ENCODE results near the gene JAKMIP1.

JAKMIP1 gene

DNA sequence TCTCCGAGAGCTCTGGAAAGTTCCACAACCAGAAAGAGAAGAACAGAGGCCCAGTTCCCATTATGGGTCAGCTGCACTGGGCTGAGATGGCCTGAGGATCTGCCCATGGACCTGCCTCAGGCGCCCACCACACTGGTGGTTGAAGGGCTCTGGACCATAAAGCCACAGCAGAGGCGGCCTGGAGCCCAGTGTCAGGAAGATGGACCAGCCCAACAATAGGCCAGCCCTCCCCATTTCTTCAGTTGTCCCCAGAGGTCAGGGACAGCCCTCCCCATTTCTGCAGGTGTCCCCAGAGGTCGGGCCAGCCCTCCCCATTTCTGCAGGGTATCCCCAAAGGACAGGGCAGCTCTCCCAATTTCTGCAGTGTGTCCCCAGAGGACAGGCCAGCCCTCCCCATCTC is 144.9 kb downstream of the JAKMIP1 start:
- DNase-seq, result no peak

DNA sequence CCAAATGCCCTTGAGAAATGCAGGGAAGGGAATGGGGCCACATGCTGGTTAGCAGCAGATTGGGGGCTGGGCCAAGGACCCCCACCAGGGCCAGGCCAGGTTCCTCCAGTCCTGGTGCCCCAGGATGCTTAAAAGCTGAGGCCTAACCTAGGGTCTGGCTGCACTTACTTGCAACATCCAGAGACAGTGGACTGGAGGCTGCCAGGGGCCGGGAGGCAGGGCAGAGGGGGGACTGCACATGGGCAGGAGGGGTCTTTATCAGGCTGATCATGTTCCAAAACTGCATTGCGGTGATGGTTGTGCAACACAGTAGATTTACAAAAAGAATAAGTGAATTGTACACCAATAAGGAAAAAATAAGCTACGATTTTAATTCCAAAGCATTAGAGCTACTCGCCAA is 145.3 kb downstream of the JAKMIP1 start:
- no peak for DNase-seq

DNA sequence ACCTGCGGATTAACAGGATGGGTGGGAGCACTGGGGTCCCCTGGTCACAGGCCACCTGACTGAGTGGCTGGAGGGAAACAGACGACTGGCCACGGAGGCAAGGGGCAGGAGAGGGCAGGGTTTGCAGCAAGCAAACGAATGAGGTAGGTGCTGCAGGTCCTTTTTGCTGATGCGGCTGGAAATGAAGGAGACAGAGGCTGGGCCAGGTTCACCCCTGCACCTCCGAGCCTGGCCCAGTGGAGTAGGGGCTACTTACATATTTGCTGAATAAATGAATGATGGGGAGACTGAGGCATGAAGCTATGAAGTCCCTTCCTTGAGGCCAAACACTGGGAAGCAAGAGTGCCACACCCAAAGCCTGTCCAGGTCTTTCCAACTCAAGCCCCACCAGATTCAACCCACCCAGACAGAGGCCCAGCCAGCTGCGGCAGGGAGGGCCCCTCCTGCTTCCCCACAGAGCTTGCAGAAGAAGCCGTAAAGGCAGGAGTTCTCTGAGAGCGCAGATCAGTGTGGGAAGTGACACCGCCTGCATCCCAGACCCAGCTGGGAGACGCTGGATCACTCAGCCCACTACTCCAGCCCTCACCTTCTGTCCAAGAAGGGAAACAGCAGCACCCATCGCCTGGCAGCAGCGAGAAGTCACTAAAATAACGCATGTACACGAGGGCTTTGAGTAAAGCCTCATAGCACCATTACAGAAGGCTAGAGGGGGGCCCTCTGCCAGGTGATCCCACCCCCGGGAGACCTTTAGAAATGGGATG is 146.0 kb downstream of the JAKMIP1 start:
- no peak for DNase-seq

DNA sequence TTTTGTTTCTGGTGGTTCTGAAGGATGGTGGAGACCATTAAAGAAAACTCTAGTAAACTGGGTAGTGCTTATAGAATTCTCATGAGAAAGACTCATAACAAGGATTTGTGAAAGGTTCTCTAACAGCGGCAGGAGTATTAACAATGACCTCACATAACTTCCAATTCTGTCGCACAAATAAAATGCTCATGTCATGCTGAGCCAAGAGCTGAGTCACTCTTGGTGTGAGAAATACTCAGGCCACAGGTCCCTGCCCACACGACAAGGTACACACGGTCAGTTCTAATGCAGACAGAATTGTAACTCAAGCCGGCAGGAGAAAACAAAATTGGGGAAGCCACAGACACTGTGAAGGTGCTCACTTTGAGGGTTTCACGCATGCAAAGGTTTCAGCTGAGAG is 147.7 kb downstream of the JAKMIP1 start:
- no peak for DNase-seq

DNA sequence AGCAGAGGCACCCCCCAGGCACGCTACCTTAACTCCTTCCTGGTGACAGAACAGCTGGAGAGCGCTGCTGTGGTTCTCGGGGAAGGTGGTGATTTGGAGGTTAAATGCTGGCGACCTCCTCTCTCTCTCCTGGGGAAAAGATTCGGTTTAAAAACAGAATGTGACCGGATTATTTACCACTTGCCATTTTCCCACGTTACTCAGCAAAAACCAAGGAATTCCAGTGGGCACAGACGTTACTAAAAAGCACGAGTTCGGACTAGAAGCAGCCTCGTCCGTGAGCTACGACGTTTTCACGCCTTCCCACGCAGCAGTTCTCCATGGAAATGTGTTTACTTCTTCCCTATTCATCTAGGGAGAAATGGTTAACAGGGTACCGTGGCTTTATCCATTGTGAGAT is 149.8 kb downstream of the JAKMIP1 start:
- no peak for DNase-seq

DNA sequence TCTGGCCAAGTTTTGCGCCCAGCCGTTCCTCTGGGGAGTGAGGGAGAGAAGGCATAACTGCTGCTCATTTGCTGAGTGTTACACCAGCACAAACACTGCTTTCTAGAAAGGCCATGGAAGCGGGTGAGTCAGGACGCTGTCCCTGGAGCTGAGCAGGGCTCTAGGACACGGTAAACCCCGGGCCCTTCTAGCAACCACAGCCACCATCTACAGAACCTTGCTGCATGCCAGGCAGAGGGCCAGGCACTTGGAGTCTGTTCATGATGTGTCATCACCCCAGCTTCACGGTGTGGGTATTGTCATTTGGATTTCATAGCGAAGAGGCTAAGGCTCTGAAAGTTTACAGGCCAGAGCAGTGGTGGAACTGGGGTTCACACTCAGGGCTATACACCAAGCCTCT is 150.4 kb downstream of the JAKMIP1 start:
- DNase-seq, result no peak

DNA sequence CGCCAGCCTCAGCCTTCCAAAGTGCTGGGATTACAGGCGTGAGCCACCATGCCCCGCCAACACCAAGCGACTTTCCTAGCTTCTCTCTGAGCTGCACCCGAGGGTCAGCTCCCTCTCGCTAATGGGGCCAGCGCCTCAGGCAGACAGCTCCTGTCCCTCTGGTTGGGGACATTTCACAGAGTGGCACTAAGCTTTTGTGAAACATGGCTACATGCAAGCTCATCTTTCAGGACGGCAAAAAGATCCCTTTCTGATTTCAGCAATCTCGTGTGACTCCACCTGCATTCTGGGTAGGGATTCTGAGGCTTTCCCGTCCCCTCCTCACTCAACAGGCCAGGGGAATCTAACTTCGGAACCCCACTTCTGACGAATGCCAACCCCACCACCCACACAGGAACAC is 151.1 kb downstream of the JAKMIP1 start:
- DNase-seq, result no peak

DNA sequence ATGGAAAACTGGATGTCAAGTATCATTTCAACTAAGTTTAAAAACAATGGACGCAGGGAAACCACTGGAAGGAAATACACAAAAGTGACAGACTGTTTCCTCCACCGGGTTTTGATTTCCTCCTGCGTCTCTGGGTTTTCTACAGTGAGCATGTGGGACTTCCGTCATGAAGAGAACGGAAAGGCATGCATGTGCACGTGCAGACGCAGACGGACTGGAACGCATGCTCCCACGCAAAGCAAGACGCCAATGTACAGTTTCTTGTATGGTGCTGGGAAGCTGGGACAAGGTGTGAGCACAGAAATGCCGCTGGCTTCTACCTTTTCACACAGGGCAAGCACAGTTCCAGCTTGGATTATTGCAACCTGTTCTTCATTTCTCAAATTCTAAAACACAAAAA is 151.8 kb downstream of the JAKMIP1 start:
- DNase-seq, result no peak

DNA sequence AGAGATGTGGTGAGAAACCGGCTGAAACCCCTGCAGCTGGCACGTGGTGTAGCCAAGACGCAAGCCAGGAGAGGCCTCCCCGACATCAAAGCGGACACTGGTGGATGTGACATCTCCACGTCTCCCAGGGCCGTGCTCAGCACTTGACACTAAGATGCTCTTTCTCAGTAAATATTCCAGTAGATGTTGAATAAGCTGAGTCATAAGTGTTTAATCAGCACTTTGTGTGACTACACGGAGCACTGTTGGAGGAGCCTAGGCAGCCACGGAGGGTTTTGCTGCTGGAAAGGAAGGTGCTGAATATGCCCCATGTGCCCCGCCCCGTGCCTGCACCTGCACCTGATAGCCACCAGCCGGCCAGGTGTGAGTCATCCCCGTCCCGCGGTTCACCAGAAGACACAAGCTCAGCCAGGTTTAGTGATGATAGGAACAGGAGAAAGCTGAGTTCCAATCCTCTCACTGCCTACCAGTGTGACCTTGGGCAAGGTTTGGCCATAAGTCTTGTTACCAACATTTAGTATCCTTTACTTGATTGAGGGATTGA is 153.1 kb downstream of the JAKMIP1 start:
- no peak for DNase-seq

DNA sequence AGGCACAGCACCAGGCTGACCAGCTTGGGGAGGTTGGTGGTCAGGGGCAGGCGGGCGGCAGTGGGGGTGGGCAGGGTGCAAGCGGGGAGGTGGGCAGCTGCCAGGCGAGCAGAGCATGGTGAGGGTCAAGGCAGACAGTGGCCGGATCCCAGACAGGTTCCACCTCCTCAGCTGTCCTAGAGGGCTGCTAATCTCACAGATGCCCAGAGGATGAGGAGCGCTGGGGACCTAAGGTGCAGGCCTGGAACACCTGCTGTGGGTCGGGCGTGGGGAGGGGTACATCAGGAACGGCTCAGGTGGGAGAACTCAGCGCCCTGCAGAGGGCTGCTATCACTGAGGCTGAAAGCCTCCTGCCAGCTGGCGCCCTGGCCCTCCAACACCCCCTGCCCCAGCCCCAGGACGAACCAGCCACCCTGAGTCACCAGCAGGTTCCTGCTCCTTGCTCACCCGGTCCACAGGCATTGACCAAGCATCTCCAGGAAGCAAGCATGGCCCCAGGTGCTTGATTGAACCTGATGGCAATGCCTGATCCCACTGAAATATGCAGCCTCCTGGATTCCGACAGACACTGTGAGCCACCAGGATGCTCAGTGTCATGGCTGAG is 153.7 kb downstream of the JAKMIP1 start:
- DNase-seq, result no peak

DNA sequence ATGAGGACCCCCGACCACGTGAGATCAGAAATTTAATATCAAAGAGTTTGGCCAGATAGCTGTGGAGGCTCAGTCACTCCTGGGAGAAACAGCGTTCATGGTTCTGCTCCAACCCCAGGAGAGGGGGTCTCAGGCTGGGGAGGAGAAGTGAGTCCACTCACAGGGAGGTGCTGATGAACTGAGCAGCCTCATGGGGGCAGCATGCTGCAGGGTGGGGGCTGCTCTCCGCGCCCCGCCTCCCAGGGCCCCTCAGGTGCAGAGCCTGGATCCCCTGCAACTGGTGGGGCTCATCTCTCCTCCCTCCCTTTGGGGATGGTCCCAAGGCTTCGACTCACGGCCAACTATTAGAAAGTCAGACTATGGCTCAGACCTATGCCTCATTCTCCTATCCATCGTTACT is 155.5 kb downstream of the JAKMIP1 start:
- DNase-seq, result no peak

DNA sequence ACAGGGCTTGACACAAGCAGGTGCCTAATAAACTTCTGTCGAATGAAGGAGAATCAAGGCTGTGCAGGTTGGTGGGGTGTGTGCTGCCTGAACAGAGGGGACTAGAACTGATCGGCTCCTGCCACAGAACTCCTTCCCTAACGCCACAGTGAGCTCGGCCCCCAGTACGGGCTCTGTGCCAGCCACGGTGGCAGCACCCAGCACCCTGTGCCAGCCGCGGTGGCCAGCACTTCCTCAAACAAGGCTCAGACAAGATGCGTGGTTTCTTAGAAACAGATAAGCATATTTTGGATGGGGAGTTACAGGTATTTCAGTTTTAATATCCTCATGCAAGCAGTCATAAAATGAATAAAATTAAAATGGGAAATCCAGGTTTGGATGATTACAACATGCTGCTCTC is 156.1 kb downstream of the JAKMIP1 start:
- DNase-seq, result no peak

DNA sequence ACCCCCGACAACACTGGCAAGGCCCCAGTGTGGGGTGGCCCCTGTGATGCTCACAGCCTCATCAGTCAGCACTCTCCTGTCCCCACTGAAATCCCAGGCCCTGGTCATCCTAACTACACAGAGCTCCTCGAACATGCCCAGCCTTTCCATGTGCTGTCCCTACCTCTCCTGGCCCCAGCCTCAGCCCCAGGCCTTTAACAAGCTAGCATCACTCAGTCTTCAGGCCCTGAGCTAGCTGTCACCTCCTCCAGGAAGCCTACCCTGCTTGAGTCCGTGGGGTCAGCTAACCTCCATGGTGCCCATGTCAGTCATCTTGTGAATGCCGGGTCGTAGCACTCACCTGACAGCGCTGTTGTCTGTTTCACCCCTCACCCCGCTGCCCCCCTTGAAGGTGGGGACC is 156.5 kb downstream of the JAKMIP1 start:
- DNase-seq, result no peak

DNA sequence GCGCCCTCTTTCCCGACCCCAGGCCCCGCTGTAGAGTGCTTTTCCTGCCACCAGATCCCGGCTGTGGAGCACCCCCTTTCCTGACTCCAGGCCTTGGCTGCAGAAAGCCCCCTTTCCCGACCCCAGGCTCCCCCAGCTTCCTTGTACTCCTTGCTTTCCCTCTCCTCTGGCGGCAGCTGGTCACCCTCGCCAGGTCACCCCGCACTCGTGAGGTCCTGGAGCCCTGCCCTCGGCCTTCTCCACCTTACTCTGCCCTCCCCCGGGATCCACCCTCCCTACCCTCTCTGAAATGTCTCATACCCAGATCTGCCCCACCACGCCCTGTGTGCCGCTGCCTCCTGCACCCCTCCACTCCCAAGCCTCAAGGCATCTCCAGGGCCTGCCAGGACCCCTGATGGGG is 157.2 kb downstream of the JAKMIP1 start:
- DNase-seq, result no peak

DNA sequence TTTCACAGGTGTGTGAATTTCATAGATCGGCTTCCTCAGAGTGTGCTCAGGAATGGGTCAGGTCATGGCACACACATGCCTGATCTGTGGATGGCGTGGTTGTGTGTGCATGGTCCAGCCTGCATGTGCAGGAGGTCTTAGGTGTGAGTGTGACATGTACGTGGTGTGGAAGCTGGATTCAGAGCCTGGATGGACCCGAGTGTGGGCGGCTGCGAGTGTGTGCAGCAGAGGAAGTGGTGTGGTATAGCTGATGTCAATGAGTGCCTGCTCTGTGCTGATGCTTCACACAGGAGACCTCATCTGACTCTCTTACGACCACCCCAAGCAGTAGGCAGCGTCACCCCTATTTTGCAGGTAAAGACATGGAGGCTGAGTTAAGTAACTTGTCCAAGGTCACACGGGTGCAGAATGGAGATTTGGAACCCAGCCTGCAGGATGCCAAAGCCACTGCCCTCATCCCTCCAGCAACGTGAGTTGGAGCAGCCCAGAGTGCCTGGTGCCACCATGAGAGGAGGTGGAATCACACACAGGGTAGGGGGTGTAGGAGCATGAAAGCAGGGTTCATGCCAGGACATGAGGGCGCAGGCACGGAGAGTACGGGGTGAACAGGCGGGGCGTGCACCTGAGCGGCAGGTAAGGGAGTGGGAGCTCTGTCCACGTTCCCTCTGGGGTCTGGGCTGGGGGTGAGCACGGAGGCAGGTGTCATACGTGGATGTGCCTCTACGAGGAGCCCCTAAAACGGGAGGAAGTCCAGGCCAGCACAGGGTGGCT is 157.9 kb downstream of the JAKMIP1 start:
- DNase-seq, result no peak

DNA sequence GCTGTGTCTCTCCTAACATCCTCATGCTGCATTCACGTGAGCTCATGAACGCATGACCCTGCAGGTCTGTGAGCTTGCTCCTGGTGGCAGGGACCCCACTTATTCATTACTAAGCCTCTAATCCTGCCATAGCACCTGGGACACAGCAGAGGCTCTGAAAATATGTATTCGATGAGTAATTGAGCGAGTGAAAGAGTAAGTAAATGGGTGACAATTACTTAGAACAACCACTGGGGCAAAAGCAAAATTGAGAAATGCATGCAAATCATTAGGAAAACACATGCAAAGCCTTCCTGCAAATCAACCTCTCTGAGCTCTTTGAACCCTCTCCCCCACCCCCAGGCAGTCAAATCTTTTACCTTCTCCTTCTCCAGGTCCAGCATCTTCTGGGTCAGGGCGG is 158.5 kb downstream of the JAKMIP1 start:
- no peak for DNase-seq

DNA sequence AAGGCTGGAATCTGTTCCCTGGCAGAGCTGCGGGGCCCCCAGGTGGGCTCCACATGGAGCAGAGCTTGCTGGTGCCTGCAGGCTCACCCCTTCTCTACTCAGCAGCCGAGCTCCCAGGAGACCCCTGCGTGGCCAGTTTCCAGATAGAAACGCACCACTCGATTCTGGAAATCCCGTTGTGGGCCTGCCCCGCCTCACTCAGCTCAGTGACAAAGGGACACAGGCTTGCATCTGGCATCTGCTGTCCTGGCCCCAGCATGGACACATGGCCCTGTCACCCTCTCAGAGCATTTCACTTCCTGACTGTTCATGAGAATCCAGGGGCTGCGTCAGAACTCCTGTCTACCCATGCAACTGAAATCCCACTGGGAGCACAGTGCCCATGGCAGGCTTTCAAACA is 161.6 kb downstream of the JAKMIP1 start:
- DNase-seq, result no peak

DNA sequence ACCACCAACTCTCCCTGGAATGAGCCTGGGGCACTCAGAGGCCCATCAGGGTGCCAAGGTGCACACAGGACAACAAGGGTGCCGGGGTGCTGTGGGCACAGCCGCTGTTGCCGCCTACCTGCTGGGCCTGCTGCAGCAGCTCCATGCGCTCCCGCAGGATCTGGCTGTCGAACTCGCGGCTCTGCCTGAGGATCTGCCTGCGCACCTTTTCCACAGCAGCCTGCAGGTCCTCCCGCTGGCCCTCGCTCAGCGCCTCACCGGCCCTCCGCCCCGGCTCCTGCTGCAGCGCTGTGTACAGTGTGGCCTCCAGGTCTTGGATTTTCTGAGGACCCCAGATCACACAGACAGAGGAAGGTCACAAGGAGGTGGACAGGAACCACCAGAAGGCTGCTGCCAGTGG is 164.6 kb downstream of the JAKMIP1 start:
- DNase-seq, result no peak

DNA sequence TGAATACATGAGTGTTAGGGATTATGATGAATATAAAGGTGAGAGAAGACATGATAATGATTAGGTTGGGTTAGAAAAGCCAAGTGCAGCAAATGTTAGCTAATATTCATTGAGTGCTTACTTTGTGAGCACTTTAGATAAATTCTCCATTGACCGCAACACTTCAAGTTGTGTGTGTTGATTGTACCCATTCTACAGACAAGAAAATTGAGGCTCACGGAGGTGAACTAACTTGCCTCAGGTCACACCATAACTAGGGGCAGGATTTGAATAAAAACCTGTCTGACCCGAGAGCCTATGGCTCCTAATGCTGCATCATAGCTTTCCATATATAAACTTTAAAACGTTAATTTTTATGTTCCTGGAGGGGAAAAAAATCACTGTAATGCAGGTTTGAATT is 167.0 kb downstream of the JAKMIP1 start:
- DNase-seq, result no peak

DNA sequence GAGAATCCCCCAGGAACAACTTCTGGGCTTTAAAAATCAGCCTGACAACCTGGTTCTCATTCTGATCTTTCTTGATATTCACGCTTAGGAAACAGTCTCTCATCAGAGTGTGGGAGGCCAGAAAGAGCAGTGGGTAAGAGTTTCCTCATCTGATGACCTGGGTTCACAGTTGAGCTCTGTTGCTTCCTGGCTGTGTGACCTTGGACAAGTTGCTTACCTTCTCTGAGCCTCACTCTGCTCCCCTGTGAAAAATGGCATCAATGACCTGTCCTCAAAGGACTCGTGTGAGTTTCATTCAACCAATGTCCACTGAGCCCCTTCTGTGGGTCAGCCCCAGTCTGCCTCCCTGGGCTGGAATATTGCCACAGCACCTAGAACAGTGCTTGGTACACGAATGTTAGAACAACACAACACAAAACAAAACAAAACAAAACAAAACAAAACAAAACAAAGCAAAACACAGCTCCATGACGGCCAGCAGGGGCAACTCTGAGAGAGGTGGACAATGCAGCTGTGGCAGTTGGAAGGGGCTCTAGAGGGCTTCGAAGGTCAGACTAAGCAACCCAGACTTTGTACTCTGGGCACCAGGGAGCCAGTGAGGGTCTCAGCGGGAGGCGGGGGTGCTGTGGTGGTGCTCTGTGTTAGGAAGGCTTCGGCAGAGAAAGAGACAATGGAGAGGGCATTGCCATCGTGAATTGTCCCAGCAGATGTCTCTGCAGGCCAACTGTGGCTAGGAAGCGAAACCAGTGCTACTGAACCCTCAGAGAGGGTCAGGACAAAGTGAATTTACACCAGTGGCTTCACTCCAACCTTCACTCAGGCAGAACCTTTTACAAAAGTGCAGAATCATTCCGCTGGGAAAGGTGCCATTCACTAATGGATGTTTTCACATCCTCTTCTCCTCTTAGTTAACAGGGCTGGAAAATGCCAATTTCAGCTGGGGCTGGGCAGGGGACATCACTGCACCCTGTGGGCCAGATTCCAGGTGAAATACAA is 167.8 kb downstream of the JAKMIP1 start:
- no peak for DNase-seq

DNA sequence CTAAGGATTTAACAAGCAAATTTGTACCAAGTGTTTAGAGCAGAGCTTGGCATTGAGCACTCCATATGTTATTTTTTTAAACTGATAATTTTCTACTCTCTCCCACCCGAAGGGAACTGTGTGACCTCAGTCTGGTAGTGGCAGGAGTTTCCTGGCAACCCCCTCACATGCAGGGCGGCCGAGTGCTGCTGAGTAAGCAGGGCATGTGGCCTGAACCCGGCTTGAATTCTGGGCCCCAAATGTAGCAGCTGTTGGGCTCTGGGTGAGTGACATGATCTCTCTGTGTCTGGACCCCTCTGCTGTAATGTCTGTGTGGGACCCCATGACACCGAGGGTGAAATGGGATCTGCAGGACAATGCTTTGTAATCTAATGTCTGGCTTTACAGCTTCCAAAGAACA is 168.5 kb downstream of the JAKMIP1 start:
- no peak for DNase-seq

DNA sequence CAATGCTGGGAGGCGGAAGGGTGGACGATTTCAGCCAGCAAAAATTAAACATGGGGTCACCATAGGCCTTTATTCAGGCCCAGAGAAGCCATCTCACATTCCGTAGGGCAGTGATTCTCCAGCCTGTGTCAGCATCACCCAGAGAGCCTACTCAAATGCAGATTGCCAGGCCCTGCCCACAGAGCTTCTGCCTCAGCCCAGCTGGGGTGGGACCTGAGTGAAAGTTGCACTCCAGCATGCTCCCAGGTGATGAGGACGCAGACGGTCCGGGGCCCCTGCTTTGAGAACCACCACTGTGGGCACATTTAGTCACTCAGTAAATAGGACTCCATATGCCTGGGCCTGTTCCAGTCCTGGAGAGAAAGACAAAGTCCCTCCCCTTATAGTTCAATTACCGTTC is 169.7 kb downstream of the JAKMIP1 start:
- no peak for DNase-seq

DNA sequence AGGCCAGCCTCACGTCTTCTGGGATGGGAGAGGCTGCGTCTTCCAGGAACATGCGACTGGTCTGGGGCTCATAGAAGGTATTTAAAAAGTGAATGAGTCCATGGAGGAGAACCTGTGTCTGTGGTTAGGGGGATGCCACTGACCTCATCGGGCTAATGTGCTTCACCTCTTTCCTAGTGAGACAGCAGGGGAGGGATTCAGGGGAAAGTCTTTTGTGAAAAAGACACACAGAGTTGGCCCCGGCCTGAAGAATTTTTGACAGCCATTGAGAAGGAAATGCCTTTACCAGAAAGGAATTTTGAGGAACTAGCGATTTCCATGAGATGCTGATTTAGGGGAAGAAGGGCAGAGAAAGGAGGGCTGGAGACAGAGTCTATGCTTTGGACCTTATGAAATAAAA is 171.1 kb downstream of the JAKMIP1 start:
- no peak for DNase-seq
